ENCODE results near the gene PPP1R18. TPM values are rescaled to one million over a fixed set of nuclear protein-coding genes. Genes with fewer than 3 reads are reported as not detected.

Gene PPP1R18
- total and polyA plus RNA-seq, 9 of the 15 experiments (the other 6 are each of a cell fraction or from before 2014, with no cell fraction given): 12.0 to 99.2 (median 42.6) TPM

DNA sequence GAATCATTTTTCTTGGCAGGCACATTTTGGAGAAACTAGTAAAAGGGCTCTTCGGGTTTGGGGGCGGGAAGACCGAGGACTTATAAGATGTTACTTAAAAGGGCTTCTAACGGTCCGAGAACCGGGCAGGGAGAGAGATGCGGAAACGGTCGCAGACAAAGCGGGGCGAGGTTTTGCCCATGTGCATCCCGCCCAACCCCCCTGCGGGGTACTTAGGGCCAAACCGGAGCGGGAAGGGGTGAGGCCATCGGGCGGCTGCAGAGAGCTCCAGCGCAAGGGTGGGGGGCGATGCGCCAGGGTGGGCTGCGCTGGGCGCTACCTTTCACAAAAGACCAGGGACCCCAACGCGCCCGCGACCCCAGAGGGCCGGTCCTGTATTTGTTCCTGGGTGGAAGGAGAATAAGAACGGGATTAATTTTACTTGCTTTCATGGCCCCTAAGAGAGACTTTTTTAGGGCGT, 34.3 kb upstream of the PPP1R18 start (continued):
- no peak for TF ChIP-seq NRF1 (conservative IDR thresholded peaks at IDR 0.05 in 1 of 2, IDR thresholded peaks at IDR 0.05 in 1 of 2)
- TF ChIP-seq POLR2H (tag; IDR thresholded peaks at IDR 0.05; ENCODE audit: low read depth): no peak
- TF ChIP-seq HMG20B (CRISPR knock-in tag; IDR thresholded peaks at IDR 0.05): no peak
- TF ChIP-seq, protein P1, sequence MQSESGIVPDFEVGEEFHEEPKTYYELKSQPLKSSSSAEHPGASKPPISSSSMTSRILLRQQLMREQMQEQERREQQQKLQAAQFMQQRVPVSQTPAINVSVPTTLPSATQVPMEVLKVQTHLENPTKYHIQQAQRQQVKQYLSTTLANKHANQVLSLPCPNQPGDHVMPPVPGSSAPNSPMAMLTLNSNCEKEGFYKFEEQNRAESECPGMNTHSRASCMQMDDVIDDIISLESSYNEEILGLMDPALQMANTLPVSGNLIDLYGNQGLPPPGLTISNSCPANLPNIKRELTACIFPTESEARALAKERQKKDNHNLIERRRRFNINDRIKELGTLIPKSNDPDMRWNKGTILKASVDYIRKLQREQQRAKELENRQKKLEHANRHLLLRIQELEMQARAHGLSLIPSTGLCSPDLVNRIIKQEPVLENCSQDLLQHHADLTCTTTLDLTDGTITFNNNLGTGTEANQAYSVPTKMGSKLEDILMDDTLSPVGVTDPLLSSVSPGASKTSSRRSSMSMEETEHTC (IDR thresholded peaks at IDR 0.05): no peak
- no peak for TF ChIP-seq PTTG1 (tag; IDR thresholded peaks at IDR 0.05; ENCODE audit: low read depth)
- TF ChIP-seq, protein P2, sequence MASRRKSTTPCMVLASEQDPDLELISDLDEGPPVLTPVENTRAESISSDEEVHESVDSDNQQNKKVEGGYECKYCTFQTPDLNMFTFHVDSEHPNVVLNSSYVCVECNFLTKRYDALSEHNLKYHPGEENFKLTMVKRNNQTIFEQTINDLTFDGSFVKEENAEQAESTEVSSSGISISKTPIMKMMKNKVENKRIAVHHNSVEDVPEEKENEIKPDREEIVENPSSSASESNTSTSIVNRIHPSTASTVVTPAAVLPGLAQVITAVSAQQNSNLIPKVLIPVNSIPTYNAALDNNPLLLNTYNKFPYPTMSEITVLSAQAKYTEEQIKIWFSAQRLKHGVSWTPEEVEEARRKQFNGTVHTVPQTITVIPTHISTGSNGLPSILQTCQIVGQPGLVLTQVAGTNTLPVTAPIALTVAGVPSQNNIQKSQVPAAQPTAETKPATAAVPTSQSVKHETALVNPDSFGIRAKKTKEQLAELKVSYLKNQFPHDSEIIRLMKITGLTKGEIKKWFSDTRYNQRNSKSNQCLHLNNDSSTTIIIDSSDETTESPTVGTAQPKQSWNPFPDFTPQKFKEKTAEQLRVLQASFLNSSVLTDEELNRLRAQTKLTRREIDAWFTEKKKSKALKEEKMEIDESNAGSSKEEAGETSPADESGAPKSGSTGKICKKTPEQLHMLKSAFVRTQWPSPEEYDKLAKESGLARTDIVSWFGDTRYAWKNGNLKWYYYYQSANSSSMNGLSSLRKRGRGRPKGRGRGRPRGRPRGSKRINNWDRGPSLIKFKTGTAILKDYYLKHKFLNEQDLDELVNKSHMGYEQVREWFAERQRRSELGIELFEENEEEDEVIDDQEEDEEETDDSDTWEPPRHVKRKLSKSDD (conservative IDR thresholded peaks at IDR 0.05; ENCODE audit: low read length): no peak
- TF ChIP-seq, protein P3, sequence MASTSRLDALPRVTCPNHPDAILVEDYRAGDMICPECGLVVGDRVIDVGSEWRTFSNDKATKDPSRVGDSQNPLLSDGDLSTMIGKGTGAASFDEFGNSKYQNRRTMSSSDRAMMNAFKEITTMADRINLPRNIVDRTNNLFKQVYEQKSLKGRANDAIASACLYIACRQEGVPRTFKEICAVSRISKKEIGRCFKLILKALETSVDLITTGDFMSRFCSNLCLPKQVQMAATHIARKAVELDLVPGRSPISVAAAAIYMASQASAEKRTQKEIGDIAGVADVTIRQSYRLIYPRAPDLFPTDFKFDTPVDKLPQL (IDR thresholded peaks at IDR 0.05; ENCODE audit: extremely low read depth, insufficient read length): no peak
- TF ChIP-seq, protein P4, sequence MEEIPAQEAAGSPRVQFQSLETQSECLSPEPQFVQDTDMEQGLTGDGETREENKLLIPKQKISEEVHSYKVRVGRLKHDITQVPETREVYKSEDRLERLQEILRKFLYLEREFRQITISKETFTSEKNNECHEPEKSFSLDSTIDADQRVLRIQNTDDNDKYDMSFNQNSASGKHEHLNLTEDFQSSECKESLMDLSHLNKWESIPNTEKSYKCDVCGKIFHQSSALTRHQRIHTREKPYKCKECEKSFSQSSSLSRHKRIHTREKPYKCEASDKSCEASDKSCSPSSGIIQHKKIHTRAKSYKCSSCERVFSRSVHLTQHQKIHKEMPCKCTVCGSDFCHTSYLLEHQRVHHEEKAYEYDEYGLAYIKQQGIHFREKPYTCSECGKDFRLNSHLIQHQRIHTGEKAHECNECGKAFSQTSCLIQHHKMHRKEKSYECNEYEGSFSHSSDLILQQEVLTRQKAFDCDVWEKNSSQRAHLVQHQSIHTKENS (CRISPR knock-in tag; IDR thresholded peaks at IDR 0.05): no peak
- no peak for TF ChIP-seq SP1 (CRISPR knock-in tag; IDR thresholded peaks at IDR 0.05)
- TF ChIP-seq ZEB2 (IDR thresholded peaks at IDR 0.05): no peak
- TF ChIP-seq ZNF143 (CRISPR knock-in tag; IDR thresholded peaks at IDR 0.05): no peak
- no peak for TF ChIP-seq BRCA1 (IDR thresholded peaks at IDR 0.05)
- TF ChIP-seq BRCA1 (CRISPR knock-in tag; IDR thresholded peaks at IDR 0.05): no peak
- TF ChIP-seq, protein P5, sequence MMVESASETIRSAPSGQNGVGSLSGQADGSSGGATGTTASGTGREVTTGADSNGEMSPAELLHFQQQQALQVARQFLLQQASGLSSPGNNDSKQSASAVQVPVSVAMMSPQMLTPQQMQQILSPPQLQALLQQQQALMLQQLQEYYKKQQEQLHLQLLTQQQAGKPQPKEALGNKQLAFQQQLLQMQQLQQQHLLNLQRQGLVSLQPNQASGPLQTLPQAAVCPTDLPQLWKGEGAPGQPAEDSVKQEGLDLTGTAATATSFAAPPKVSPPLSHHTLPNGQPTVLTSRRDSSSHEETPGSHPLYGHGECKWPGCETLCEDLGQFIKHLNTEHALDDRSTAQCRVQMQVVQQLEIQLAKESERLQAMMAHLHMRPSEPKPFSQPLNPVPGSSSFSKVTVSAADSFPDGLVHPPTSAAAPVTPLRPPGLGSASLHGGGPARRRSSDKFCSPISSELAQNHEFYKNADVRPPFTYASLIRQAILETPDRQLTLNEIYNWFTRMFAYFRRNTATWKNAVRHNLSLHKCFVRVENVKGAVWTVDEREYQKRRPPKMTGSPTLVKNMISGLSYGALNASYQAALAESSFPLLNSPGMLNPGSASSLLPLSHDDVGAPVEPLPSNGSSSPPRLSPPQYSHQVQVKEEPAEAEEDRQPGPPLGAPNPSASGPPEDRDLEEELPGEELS (CRISPR knock-in tag; IDR thresholded peaks at IDR 0.05; ENCODE audit: borderline replicate concordance): 0 out of 2 replicates have a peak, but pooled peaks have one; percentile 27
- no peak for TF ChIP-seq ESRRA (IDR thresholded peaks at IDR 0.05; ENCODE audit: borderline replicate concordance, low read depth)
- TF ChIP-seq ZNF134 (CRISPR knock-in tag; conservative IDR thresholded peaks at IDR 0.05): no peak
- TF ChIP-seq BCOR (IDR thresholded peaks at IDR 0.05): no peak
- TF ChIP-seq TAF9B (IDR thresholded peaks at IDR 0.05; ENCODE audit: partially characterized antibody): no peak
- no peak for TF ChIP-seq CBX2 (IDR thresholded peaks at IDR 0.05; ENCODE audit: insufficient read depth, low read length, poor library complexity, severe bottlenecking)
- no peak for TF ChIP-seq TARDBP (IDR thresholded peaks at IDR 0.05)
- TF ChIP-seq PHTF2 (CRISPR knock-in tag; IDR thresholded peaks at IDR 0.05): no peak
